Endodermal cell (in vitro differentiated cells): ENCODE measurements around the gene LRRC17. TPM values are rescaled to one million over a fixed set of nuclear protein-coding genes. Genes with fewer than 3 reads are reported as not detected.

Experiments used
- DNase-seq: peaks from one replicate; pipeline ENCODE4 v3.0.0-alpha.2; 2017
- H3K27ac ChIP-seq: 2 replicates; pipeline ENCODE4 v1.5.1; 2013; ENCODE audit warnings: mild to moderate bottlenecking, low read depth, low read length, moderate library complexity
- H3K27me3 ChIP-seq: 2 replicates; pipeline ENCODE4 v1.6.1; 2013; ENCODE audit warnings: mild to moderate bottlenecking, low read length, moderate library complexity; ENCODE audit not compliant: insufficient read depth, control insufficient read depth, poor library complexity, severe bottlenecking
- H3K36me3 ChIP-seq: 2 replicates; pipeline ENCODE4 v1.7.0; 2013; ENCODE audit warnings: mild to moderate bottlenecking, low read length, moderate library complexity; ENCODE audit not compliant: control insufficient read depth, insufficient read depth
- H3K4me1 ChIP-seq: one replicate; pipeline ENCODE4 v1.7.0; 2013; ENCODE audit warnings: low read length; ENCODE audit not compliant: control insufficient read depth, insufficient read depth
- H3K4me3 ChIP-seq: 2 replicates; pipeline ENCODE4 v1.5.1; 2013; ENCODE audit warnings: mild to moderate bottlenecking, low read length, moderate library complexity
- H3K9ac ChIP-seq: 2 replicates; pipeline ENCODE4 v1.6.1; 2013; ENCODE audit warnings: mild to moderate bottlenecking, low read length, moderate library complexity; ENCODE audit not compliant: poor library complexity, severe bottlenecking; ENCODE audit errors: extremely low read depth
- H3K9me3 ChIP-seq: 2 replicates; pipeline ENCODE4 v1.6.1; 2013; ENCODE audit warnings: mild to moderate bottlenecking, low read length, moderate library complexity; ENCODE audit not compliant: control insufficient read depth
- H3K27ac Mint-ChIP-seq: 2 replicates; pipeline ENCODE4 v1.8.0; 2020; ENCODE audit warnings: mixed read lengths
- H3K27me3 Mint-ChIP-seq: 2 replicates; pipeline ENCODE4 v1.8.0; 2021; ENCODE audit warnings: mild to moderate bottlenecking, mixed read lengths; ENCODE audit not compliant: insufficient read depth
- H3K36me3 Mint-ChIP-seq: 2 replicates; pipeline ENCODE4 v1.8.0; 2020; ENCODE audit warnings: low read depth, mixed read lengths
- H3K4me1 Mint-ChIP-seq: 2 replicates; pipeline ENCODE4 v1.8.0; 2020; ENCODE audit warnings: mixed read lengths
- H3K4me3 Mint-ChIP-seq: 2 replicates; pipeline ENCODE4 v1.8.0; 2020; ENCODE audit warnings: mild to moderate bottlenecking, moderate library complexity, mixed read lengths
- H3K9me3 Mint-ChIP-seq: 2 replicates; pipeline ENCODE4 v1.8.0; 2020; ENCODE audit warnings: mild to moderate bottlenecking, mixed read lengths
- CTCF ChIP-seq: fragments of 200-600 bp; sonication (generic); conservative IDR thresholded peaks from 2 replicates; pipeline ENCODE4 v1.5.0; 2021; ENCODE audit warnings: antibody characterized with exemption, mild to moderate bottlenecking
- WGBS, 2 experiments: methylation state at CpG; one replicate each; pipeline versions ENCODE4 v1.1.5 to v1.1.7; 2013; ENCODE audit warnings: missing lambda C conversion rate in 2 of 2, mixed read lengths in 1 of 2; ENCODE audit not compliant: insufficient coverage in 1 of 2, insufficient read length in 1 of 2; 5-methylcytosine and 5-hydroxymethylcytosine counted together
- total RNA-seq, 2 donors: library from RNA; stranded (reverse); fragmentation: NEBNext Ultra II Directional in 1 of 2; extraction: Animal tissue kit (Norgen Biotek cat#: 25700) in 1 of 2; gene quantifications; 2 replicates in 1 of 2; 3 replicates in 1 of 2; pipeline ENCODE4 v1.2.1, GENCODE V29; 2021

LRRC17 gene
- total RNA-seq, 2 donors from 2014 or later: 0.18 to 0.53 TPM

- no peaks in the 10 kb centered on the region for H3K36me3 ChIP-seq
- no peak overlapping the region for H3K9ac ChIP-seq
- H3K4me1 ChIP-seq: no peaks in the 10 kb centered on the region
- Mint-ChIP-seq H3K4me3 (no peak overlapping the region), H3K36me3 (no peaks in the 10 kb centered on the region), H3K27me3 (no peaks in the 10 kb centered on the region), H3K27ac (no peak overlapping the region), H3K4me1 (peaks cover 1% of the 10 kb centered on the region), H3K9me3 (no peaks in the 10 kb centered on the region)
- no peaks in the 10 kb centered on the region for H3K9me3 ChIP-seq
- H3K4me3 ChIP-seq: no peak overlapping the region
- no peaks in the 10 kb centered on the region for H3K27me3 ChIP-seq
- TF ChIP-seq CTCF: no peak
- no peak for DNase-seq
- no peak overlapping the region for H3K27ac ChIP-seq
Observed at GRCh38 chr7:102991077-102991539, 78.3 kb downstream of the LRRC17 start.

- Histone ChIP-seq H3K4me1 (no peaks in the 10 kb centered on the region), H3K27ac (no peak overlapping the region), H3K9me3 (no peaks in the 10 kb centered on the region), H3K27me3 (no peaks in the 10 kb centered on the region), H3K36me3 (no peaks in the 10 kb centered on the region), H3K4me3 (no peak overlapping the region), H3K9ac (no peak overlapping the region)
- H3K4me1 Mint-ChIP-seq: peaks cover 7% of the 10 kb centered on the region
- no peaks in the 10 kb centered on the region for H3K27me3 Mint-ChIP-seq
- H3K27ac Mint-ChIP-seq: no peak overlapping the region
- DNase-seq: no peak
- no peak for TF ChIP-seq CTCF
- H3K9me3 Mint-ChIP-seq: no peaks in the 10 kb centered on the region
- 90 to 98% methylated on average over 2 of the region's 2 CpGs for WGBS, 2 experiments
- H3K36me3 Mint-ChIP-seq: no peaks in the 10 kb centered on the region
- no peak overlapping the region for H3K4me3 Mint-ChIP-seq
Observed at GRCh38 chr7:102991540-102992214, 78.9 kb downstream of the LRRC17 start.

GRCh38 chr7:102992509-102992937 lies 79.7 kb downstream of the LRRC17 start:
- H3K9me3 ChIP-seq: no peaks in the 10 kb centered on the region
- no peak for DNase-seq
- H3K36me3 ChIP-seq: no peaks in the 10 kb centered on the region
- H3K4me3 ChIP-seq: no peak overlapping the region
- no peaks in the 10 kb centered on the region for H3K27me3 ChIP-seq
- no peak for TF ChIP-seq CTCF
- no peaks in the 10 kb centered on the region for H3K4me1 ChIP-seq
- Mint-ChIP-seq H3K4me1 (peaks cover 7% of the 10 kb centered on the region), H3K9me3 (no peaks in the 10 kb centered on the region), H3K27ac (no peak overlapping the region), H3K27me3 (no peaks in the 10 kb centered on the region), H3K4me3 (no peak overlapping the region), H3K36me3 (no peaks in the 10 kb centered on the region)
- H3K27ac ChIP-seq: no peak overlapping the region
- 91 to 93% methylated on average over 2 to 5 of the region's 5 CpGs for whole genome bisulfite sequencing, 2 experiments
- H3K9ac ChIP-seq: no peak overlapping the region
